Activated naive CD8-positive, alpha-beta T cell treated with anti-CD3 and anti-CD28 coated beads for 36 hours (primary cell): ENCODE measurements around the gene FMN2. TPM values are rescaled to one million over a fixed set of nuclear protein-coding genes. Genes with fewer than 3 reads are reported as not detected.
"Not testable (repeated sequence)": the region's sequence is repeated elsewhere in the genome, so short reads cannot be mapped to it uniquely, and the experiment has no call there.

Source experiments
- DNase-seq: peaks from one replicate; pipeline ENCODE4 v3.0.0; 2021
- H3K27ac Mint-ChIP-seq: one replicate; pipeline ENCODE4 v1.8.0; 2022; ENCODE audit warnings: mild to moderate bottlenecking, moderate library complexity, mixed read lengths
- H3K27me3 Mint-ChIP-seq: one replicate; pipeline ENCODE4 v1.8.0; 2022; ENCODE audit warnings: mild to moderate bottlenecking, mixed read lengths
- H3K36me3 Mint-ChIP-seq: one replicate; pipeline ENCODE4 v1.8.0; 2021; ENCODE audit warnings: mild to moderate bottlenecking, mixed read lengths
- H3K4me1 Mint-ChIP-seq: one replicate; pipeline ENCODE4 v1.8.0; 2021; ENCODE audit warnings: mixed read lengths
- H3K4me3 Mint-ChIP-seq: one replicate; pipeline ENCODE4 v1.8.0; 2022; ENCODE audit warnings: mild to moderate bottlenecking, moderate library complexity, mixed read lengths
- H3K9me3 Mint-ChIP-seq: one replicate; pipeline ENCODE4 v1.8.0; 2022; ENCODE audit warnings: mixed read lengths
- total RNA-seq, 2 experiments: library from RNA; stranded (reverse); gene quantifications; one replicate each; pipeline ENCODE4 v1.2.3, GENCODE V29; 2021

FMN2 gene
- total RNA-seq, 2 experiments from 2014 or later: not detected

DNA sequence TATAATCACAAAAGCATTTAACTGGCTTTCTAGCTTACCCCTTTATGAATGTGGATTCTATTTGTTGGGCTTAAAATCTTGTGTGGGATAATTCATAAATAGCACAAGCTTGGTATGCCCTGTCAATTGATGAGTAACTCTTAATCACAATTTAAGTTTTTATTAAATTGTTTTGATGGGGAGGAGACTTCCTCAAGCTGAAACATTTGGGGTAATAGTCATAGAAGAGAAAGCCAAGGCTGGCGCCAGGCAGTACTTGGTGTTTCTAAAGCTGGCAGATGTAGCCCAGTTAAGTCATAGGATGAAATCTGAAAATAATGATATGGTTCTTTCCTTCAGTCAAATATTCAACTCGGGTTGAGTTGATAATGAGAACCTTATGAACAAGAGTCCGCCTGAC, 167.2 kb downstream of the FMN2 start:
- H3K27me3 Mint-ChIP-seq: no peaks in the 10 kb centered on the region
- no peaks in the 10 kb centered on the region for H3K4me1 Mint-ChIP-seq
- H3K36me3 Mint-ChIP-seq: peaks cover 2% of the 10 kb centered on the region
- DNase-seq: no peak
- no peak overlapping the region for H3K27ac Mint-ChIP-seq
- H3K9me3 Mint-ChIP-seq: peaks cover under 1% of the 10 kb centered on the region
- no peak overlapping the region for H3K4me3 Mint-ChIP-seq

GRCh38 chr1:240264494-240264893, 172.8 kb downstream of the FMN2 start:
- not testable (repeated sequence) for DNase-seq, H3K27ac Mint-ChIP-seq, H3K9me3 Mint-ChIP-seq, H3K4me1 Mint-ChIP-seq, H3K4me3 Mint-ChIP-seq, H3K27me3 Mint-ChIP-seq, H3K36me3 Mint-ChIP-seq

DNA sequence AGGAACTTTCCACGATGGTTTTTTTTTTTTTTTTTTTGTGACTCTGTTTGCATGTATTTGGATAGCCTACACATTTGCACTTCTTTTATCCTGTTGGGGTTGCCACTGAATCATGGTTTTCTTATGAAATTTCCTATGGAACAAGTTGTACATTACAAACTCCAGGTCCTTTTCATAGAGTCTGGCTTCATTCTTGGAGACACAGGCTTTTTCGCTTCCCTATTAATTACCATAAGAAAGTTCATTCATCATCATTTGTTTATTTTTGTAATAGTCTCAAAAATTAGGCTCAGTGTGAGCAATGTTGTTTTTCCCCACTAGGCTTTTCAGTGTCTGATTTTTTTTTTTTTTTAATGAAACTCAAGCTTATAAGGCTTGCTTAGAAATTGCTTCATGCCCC, 179.4 kb downstream of the FMN2 start:
- H3K27me3 Mint-ChIP-seq: peaks cover 3% of the 10 kb centered on the region
- no peak overlapping the region for H3K4me3 Mint-ChIP-seq
- H3K27ac Mint-ChIP-seq: no peak overlapping the region
- H3K36me3 Mint-ChIP-seq: no peaks in the 10 kb centered on the region
- no peaks in the 10 kb centered on the region for H3K4me1 Mint-ChIP-seq
- H3K9me3 Mint-ChIP-seq: peaks cover 9% of the 10 kb centered on the region
- no peak for DNase-seq

GRCh38 chr1:240274569-240274968, 182.9 kb downstream of the FMN2 start:
- Mint-ChIP-seq H3K9me3 (peaks cover 6% of the 10 kb centered on the region), H3K27ac (no peak overlapping the region), H3K36me3 (no peaks in the 10 kb centered on the region), H3K4me3 (no peak overlapping the region), H3K27me3 (no peaks in the 10 kb centered on the region), H3K4me1 (no peaks in the 10 kb centered on the region)
- DNase-seq: no peak

GRCh38 chr1:240275219-240275618, 183.5 kb downstream of the FMN2 start:
- not testable (repeated sequence) for H3K4me3 Mint-ChIP-seq, H3K9me3 Mint-ChIP-seq, H3K4me1 Mint-ChIP-seq, H3K27ac Mint-ChIP-seq, H3K36me3 Mint-ChIP-seq, H3K27me3 Mint-ChIP-seq, DNase-seq

GRCh38 chr1:240278082-240278481, 186.4 kb downstream of the FMN2 start:
- Mint-ChIP-seq H3K36me3 (no peaks in the 10 kb centered on the region), H3K9me3 (peaks cover 5% of the 10 kb centered on the region), H3K27ac (no peak overlapping the region), H3K27me3 (no peaks in the 10 kb centered on the region), H3K4me1 (no peaks in the 10 kb centered on the region), H3K4me3 (no peak overlapping the region)
- DNase-seq: no peak

GRCh38 chr1:240280560-240281322, 189.1 kb downstream of the FMN2 start:
- DNase-seq: no peak
- H3K36me3 Mint-ChIP-seq: no peaks in the 10 kb centered on the region
- no peaks in the 10 kb centered on the region for H3K4me1 Mint-ChIP-seq
- no peak overlapping the region for H3K27ac Mint-ChIP-seq
- peaks cover under 1% of the 10 kb centered on the region for H3K9me3 Mint-ChIP-seq
- H3K4me3 Mint-ChIP-seq: no peak overlapping the region
- no peaks in the 10 kb centered on the region for H3K27me3 Mint-ChIP-seq

DNA sequence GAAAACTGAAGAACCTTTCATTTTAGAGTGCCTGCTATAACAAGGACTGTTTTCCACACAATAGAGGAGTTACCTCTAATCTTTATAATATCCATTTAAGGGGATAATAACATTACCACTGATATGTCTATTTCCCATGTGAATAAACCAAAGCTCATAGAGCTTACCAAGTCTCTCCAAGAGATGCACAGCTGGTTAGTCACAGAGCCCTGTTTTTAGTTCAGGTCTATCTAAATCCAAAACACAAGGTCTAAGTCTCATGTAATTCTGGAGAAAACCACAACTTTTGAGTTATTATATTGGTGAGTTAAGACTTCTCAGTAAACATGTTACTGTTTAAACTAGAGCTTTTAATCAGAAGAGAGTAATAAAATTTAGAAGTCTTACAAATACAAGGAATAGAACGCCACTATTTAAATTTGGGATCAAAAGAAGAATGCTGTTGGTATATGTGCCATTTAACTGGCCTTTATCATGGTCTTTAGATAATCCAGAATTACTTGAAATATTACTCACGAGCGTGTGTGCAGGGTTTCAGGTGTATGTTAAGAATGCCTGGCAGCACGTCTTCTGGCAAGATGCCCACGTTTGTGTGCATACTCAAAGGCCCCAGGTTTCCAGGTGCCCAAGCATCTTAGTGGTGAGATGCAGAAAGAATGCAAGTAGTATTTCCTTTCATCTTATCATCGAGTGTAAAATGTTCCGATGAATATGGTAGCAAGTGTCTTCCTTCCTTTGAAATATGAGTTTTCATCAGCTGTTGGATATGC, 190.6 kb downstream of the FMN2 start:
- DNase-seq: no peak
- H3K9me3 Mint-ChIP-seq: no peaks in the 10 kb centered on the region
- no peaks in the 10 kb centered on the region for H3K27me3 Mint-ChIP-seq
- H3K4me1 Mint-ChIP-seq: no peaks in the 10 kb centered on the region
- H3K4me3 Mint-ChIP-seq: no peak overlapping the region
- no peak overlapping the region for H3K27ac Mint-ChIP-seq
- no peaks in the 10 kb centered on the region for H3K36me3 Mint-ChIP-seq

- no peak overlapping the region for H3K4me3 Mint-ChIP-seq
- H3K9me3 Mint-ChIP-seq: no peaks in the 10 kb centered on the region
- no peak overlapping the region for H3K27ac Mint-ChIP-seq
- DNase-seq: no peak
- no peaks in the 10 kb centered on the region for H3K36me3 Mint-ChIP-seq
- no peaks in the 10 kb centered on the region for H3K4me1 Mint-ChIP-seq
- no peaks in the 10 kb centered on the region for H3K27me3 Mint-ChIP-seq
Measured at GRCh38 chr1:240284656-240285414, 193.2 kb downstream of the FMN2 start.

DNA sequence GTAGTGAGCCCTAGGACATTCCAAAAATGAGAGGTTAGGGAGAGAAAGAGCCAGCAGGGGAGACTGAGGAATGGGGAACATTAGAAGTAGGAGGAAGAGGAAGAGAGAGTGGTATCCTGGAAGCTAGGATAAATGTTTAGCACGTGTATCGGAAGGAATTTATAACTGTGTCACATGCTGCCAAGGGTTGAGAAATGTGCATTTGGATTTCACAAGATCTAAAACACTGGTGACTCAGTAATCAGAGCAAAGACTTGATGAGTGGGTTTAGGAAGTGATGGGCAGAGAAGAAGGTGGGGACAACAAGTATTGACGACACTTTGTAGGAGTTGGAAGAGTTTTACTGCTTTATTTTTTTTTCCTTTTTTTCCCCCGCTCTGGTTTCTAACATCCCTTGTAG, 193.9 kb downstream of the FMN2 start:
- DNase-seq: no peak
- no peaks in the 10 kb centered on the region for H3K36me3 Mint-ChIP-seq
- H3K27ac Mint-ChIP-seq: no peak overlapping the region
- no peaks in the 10 kb centered on the region for H3K4me1 Mint-ChIP-seq
- H3K27me3 Mint-ChIP-seq: no peaks in the 10 kb centered on the region
- H3K9me3 Mint-ChIP-seq: no peaks in the 10 kb centered on the region
- H3K4me3 Mint-ChIP-seq: no peak overlapping the region

DNA sequence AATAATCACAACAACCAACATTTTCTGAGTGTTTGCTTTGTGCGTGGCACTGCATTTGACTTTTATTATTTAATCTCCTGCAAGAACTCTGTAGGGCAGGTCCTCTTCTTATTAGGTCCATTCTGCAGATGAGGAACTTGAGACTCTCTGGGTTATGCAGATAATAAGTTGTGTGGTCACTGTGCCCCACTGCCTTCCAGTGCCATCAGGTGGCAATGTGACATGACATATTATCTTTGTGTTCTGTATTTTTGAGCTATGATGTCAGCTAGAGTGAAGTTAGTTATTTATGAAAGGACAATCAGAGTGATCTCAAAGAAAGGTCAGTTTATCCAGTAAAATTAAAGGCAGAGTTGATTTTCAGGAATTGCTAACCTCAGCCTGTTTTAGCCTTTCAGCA, 196.0 kb downstream of the FMN2 start:
- DNase-seq: no peak
- Mint-ChIP-seq H3K27ac (no peak overlapping the region), H3K4me1 (no peaks in the 10 kb centered on the region)

DNA sequence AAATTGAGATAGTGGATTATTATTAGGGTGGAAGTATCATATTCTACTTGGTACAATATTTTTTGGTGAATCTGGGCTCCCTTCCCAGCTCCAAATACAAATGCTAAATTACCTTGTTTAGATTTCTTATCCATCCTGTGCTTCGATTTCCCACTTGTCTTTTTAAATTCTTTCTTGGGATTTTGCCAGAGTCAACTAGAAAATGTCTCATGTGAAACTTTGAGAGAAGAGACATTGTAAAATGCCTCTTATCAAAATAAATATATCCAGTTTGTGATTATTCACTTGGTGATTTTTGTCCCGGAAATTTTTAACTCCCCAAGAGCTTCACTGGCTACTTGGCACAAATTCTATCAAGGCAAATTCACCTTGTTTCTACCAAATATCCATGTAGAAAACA, 202.0 kb downstream of the FMN2 start:
- no peak for DNase-seq
- no peak overlapping the region for H3K4me3 Mint-ChIP-seq
- H3K27me3 Mint-ChIP-seq: no peaks in the 10 kb centered on the region
- H3K9me3 Mint-ChIP-seq: peaks cover 2% of the 10 kb centered on the region
- H3K4me1 Mint-ChIP-seq: no peaks in the 10 kb centered on the region
- no peaks in the 10 kb centered on the region for H3K36me3 Mint-ChIP-seq
- no peak overlapping the region for H3K27ac Mint-ChIP-seq

More for the DNA sequence above, 196.0 kb downstream of the FMN2 start:
- H3K27me3 Mint-ChIP-seq: no peaks in the 10 kb centered on the region
- no peaks in the 10 kb centered on the region for H3K36me3 Mint-ChIP-seq
- H3K9me3 Mint-ChIP-seq: no peaks in the 10 kb centered on the region
- no peak overlapping the region for H3K4me3 Mint-ChIP-seq

- no peak for DNase-seq
- Mint-ChIP-seq H3K4me3 (no peak overlapping the region), H3K27me3 (no peaks in the 10 kb centered on the region), H3K27ac (no peak overlapping the region), H3K4me1 (no peaks in the 10 kb centered on the region), H3K36me3 (no peaks in the 10 kb centered on the region), H3K9me3 (peaks cover 2% of the 10 kb centered on the region)
Measured at GRCh38 chr1:240294566-240294965, 202.9 kb downstream of the FMN2 start.

DNA sequence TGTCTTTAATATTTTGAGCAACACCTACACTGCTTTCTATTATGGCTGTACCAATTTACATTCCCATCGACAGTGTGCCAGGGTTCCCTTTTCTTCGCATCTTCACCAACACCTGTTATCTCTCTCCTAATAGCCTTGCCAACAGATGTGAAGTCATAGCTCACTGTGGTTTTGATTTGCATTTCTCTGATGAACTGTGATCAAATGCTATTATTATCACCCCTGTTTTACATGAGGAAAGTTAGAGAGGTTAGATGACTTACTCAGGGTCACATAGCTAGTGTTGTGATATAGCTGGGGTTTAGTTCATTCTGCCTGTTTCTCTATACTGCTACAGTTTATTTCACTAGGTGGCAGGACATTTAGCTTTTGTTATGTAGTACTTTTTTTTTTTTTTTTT, 204.1 kb downstream of the FMN2 start:
- no peaks in the 10 kb centered on the region for H3K27me3 Mint-ChIP-seq
- H3K27ac Mint-ChIP-seq: no peak overlapping the region
- DNase-seq: no peak
- H3K4me3 Mint-ChIP-seq: no peak overlapping the region
- no peaks in the 10 kb centered on the region for H3K36me3 Mint-ChIP-seq
- H3K9me3 Mint-ChIP-seq: peaks cover 2% of the 10 kb centered on the region
- no peaks in the 10 kb centered on the region for H3K4me1 Mint-ChIP-seq

GRCh38 chr1:240304466-240304865, 212.8 kb downstream of the FMN2 start:
- Mint-ChIP-seq H3K4me3 (no peak overlapping the region), H3K36me3 (no peaks in the 10 kb centered on the region), H3K27ac (no peak overlapping the region), H3K27me3 (peaks cover 8% of the 10 kb centered on the region), H3K9me3 (no peaks in the 10 kb centered on the region), H3K4me1 (no peaks in the 10 kb centered on the region)
- DNase-seq: no peak
